HT-29 (cell line): ENCODE data around the gene PRKN. TPM values are rescaled to one million over a fixed set of nuclear protein-coding genes. Genes with fewer than 3 reads are reported as not detected.

Source experiments
- DNase-seq: peaks from one replicate; pipeline ENCODE4 v3.0.0-alpha.2; 2015; ENCODE audit warnings: low spot score
- total RNA-seq: library from RNA; depleted of rRNA; stranded (reverse); fragments of >200 nt; shearing (Covaris generic); gene quantifications from 2 replicates; pipeline ENCODE4 v1.2.3, GENCODE V29; 2014

PRKN gene
- total RNA-seq, 1 experiment from 2014 or later: 3.4 TPM

- no peak for DNase-seq
These were observed 413.5 kb downstream of the PRKN start for GRCh38 chr6:162313922-162314660.

GRCh38 chr6:162307865-162308264, 419.7 kb downstream of the PRKN start:
- no peak for DNase-seq

DNA sequence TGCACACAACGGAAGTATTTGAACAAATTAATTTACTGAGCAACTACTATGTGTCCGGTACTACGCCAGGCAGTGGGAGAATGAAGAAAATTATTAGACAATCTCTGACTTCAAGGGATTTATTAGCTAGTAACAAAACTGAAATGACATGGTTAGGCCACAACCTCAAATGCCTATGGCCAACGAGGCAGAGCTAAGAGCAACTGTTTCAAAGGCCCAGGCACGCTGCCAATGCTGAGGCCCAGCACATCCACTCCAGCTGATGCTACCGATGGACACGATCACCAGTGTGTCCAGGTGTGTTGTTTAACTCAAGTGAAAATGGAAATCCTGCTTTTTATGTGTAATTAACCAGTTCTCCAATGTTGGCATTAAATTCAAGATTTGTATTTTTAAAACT, 420.9 kb downstream of the PRKN start:
- no peak for DNase-seq

- no peak for DNase-seq
These were observed 426.4 kb downstream of the PRKN start for GRCh38 chr6:162301128-162301527.

GRCh38 chr6:162294029-162294428, 433.5 kb downstream of the PRKN start:
- DNase-seq: no peak

DNA sequence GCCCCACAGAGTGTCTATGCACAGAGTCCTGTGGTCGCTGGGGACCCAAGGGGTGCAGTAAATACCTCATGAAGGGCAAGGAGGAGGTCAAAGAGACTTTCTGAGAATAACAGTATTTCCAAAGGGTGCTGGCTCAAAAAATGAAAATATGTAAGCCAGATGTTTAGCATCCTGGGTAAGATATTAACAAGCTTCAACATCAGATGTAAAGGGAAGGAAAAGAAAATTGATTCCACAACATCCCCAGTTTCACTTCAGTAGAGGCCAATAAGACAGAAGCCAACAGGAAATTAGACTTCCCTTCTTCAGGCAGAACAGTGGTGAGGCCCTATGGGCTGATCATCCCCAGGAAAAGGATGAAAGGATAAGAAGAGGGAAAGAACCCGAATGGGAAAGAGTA, 434.7 kb downstream of the PRKN start:
- no peak for DNase-seq

GRCh38 chr6:162290846-162291465, 436.6 kb downstream of the PRKN start:
- DNase-seq: no peak

DNA sequence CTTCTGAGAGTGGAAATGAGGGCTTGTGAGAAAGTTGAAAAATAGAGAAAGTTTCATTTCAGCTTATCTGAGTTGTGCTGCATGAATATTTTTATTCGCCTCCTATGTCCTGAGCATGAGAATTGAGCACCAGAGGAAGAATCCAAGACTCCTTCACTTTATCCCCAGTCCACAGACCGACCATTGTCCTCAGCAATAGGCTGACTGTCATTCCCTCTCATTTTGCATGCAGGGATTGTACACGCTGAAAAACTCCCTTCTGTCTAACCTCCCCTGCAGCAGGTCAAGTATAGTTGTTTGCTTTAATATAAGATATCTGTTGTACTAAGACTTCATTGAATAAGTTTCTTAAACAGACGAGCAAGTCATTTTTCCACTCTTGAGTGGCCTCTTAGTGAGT, 437.6 kb downstream of the PRKN start:
- DNase-seq: no peak

- no peak for DNase-seq
These were observed 453.6 kb downstream of the PRKN start for GRCh38 chr6:162273986-162274385.

DNA sequence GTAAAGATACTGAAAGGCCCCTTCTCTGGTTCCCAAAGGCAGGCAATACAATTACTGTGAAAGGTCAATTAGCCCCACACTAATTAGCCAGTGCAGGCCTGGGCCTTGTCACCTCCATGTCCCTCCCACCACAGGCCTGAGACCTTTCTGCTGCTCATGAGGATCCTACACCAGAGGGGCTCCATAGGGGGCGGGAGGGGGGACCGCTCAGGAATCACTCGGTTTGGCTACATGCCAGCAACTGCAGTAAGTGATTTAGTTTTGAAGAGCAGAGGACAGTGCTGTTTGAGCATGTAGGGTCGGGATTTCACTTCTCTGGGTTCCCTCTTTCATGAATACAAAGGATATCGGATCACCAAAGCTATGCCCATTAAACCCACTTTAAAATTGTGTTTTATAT, 455.6 kb downstream of the PRKN start:
- no peak for DNase-seq

DNA sequence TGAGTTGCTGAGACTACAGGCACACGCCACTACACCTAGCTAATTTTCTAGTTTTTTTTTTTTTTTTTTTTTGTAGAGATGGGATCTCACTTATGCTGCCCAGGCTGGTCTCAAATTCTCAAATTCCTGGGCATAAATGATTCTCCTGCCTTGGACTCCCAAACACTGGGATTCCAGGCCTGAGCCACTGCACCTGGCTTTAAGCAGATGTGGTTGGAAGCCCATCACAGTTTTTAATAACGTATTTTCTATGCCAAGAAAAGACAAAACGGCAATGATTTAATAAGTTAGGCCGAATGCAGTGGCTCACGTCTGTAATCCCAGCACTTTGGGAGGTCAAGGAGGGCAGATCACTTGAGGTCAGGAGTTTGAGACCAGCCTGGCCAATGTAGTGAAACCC, 456.6 kb downstream of the PRKN start:
- no peak for DNase-seq

GRCh38 chr6:162267641-162268040, 459.9 kb downstream of the PRKN start:
- no peak for DNase-seq

- no peak for DNase-seq
These were observed 460.4 kb downstream of the PRKN start for GRCh38 chr6:162267126-162267525.

- DNase-seq: no peak
These were observed 463.0 kb downstream of the PRKN start for GRCh38 chr6:162264581-162264980.

GRCh38 chr6:162262466-162263196, 464.9 kb downstream of the PRKN start:
- DNase-seq: no peak

GRCh38 chr6:162261598-162261997, 466.0 kb downstream of the PRKN start:
- no peak for DNase-seq

DNA sequence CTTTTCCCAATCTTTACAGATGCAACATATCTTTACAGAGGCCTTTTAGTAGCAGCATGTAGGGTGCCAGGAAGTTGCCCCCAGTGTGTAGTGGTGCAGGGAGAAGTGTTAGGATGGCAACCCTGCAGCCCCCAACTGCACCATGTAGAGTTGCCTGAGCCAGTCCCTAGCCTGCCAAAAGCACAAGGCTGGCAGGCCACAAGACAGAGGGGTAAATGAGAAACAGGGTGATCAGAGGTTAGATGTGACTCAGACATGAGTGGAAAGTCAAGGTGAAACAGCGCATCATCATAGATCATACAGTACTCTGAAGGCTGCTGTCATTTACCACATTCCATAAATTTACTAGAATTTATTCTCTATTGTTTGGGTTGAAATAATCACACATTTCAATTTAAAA, 467.5 kb downstream of the PRKN start:
- DNase-seq: no peak

- DNase-seq: no peak
These were observed 468.9 kb downstream of the PRKN start for GRCh38 chr6:162258647-162259046.

DNA sequence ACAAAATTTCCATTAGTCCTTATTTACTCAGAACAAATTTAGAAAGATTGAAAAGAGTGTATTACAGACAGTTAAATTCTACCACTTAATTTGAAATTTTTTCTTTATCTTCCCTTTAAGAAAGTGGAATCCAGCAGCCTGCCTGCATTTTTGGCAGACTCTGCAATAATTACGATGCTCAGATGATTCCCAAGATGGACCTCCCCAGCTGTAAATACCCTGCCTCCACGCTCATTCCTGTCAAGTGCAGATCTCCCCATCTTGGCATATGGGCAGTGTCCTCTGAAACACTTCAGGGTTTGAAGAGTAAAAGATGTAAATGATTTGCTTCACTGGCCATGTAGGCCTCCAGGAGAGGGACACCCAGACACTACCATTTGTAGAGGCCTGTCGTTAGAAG, 471.2 kb downstream of the PRKN start:
- no peak for DNase-seq

DNA sequence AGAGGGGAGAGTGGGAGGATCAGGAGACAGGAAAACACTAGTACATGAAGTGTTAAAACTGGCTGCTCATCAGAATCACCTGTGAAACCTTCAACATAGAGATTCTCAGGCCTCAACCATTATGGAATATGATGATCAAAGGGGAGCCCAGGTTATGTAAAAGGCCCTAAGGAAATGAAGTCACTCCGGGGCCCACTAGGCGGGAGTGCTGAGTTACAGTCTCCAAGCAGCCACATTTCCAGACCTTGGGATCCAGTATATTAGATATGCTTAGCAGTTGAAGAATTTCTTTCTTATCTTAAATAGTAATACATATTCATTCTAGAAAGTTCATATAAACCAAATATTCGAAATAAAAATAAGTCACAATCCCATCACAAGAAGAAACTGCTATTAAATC, 476.3 kb downstream of the PRKN start:
- peak; percentile 48 for DNase-seq

DNA sequence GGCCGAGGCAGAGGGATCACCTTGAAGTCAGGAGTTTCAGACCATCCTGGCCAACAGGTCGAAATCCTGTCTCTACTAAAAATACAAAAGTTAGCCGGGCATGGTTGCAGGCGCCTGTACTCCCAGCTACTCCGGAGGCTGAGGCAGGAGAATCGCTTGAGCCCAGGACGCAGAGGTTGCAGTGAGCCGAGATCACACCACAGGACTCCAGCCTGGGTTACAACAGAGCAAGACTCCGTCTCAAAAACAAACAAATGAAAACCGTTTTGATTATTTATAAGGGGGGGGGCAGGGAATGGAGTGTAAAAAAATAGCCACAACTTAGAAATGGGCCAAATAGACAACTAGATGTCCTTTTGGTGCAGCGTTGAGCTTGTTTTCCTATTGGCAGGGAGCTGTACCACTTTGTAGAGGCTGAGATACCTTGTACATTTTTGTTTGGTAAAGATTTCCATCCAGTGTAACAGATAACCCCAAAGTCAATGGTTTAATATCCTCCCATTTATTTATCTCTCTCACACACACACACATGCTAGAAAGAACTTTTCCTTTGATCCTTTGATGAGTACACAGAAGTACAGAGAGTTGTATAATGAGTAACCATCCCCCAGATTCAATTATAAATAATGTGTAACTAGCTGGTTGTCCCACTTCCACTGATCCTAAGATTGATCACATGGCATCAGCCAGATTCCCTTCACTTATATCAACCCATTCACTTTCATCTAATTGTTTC, 477.5 kb downstream of the PRKN start:
- no peak for DNase-seq

DNA sequence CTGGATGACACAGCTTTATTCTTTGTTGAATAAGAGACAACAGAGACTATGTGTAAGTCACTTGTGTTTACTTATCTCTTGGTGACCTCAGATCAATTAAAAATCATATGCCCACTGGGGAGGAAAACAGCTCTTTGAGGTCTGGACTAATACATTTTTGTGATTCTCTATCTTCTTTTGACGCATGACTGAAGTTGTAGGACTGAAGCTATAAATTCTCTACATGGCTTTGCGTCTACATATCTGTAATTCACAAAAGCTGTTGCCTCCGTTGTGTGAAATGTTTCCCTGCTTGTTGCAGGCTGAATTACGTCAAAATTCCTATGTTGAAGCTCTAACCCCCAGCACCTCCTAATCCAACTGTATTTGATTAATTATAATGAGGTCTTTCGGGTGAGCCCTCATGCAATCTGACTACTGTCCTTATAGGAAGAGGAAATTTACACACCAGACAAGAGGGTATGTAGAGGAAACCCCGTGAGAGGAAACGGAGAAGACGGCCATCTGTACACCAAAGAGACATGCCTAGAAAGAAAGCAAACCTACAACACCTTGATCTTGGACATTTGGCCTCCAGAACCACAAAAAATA, 481.6 kb downstream of the PRKN start:
- no peak for DNase-seq
